ENCODE measurements around the gene C5. TPM values are rescaled to one million over a fixed set of nuclear protein-coding genes. Genes with fewer than 3 reads are reported as not detected.
"Not testable (repeated sequence)": the region's sequence is repeated elsewhere in the genome, so short reads cannot be mapped to it uniquely, and the experiment has no call there.

Gene C5
- 4.5 and 5.5 TPM in 2 replicates for total RNA-seq (ENCODE audit: low replicate concordance)

DNA sequence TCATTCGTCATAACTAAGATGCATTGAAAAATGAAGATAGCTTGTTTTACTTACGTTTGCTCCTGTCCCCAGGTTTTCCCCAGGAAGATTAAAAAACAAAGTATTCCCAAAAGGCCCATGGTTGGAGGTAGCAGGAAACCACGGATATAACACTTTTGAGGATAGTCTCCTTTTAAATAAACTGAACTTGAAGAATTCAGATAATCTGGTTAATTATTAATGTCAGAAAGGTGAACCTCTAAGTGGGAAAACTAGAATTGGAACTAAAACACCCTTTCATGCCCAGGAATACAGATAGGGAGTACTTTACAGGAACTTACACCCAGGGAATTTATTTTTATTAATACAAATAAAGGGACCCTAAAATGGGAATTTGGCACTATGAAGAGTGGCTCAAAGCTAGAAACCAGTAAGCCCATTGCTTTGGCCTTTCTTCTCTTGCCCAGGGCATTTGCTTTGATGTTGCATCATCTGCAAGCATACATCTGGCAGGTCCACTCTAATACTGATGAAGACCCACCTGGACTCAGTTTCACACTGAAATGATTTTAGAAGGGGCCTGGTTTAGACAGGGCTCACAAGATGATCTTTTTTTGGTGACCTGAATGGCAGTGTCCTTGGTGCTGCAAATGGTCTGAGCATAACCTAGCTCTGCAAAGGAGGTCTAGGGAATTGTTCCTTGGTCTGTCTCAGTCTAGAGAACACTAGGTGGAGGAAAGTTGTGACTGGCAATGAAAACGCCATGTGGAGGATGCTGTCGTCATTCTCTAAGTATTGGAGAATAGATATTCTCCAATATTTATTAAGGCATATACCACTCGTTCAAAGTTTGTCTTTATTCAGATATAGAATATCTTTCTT, at the start of gene C5:
Gene C5 (minus strand): TSS at position 148 of the 861 bp plus-strand sequence. CDS start 29 bp downstream, at position 119.
- DNase-seq (ENCODE audit: low spot score), result no peak
- Histone ChIP-seq H2AFZ (replicated peaks) (no peak within 1 kb of the TSS), H3K9ac (no peak within 1 kb of the TSS), H3K4me3 (no peak within 1 kb of the TSS), H3K27me3 (no peaks in the 10 kb centered on the region), H3K36me3 (no peaks in the 10 kb centered on the region), H3K79me2 (ENCODE audit: low read depth) (no peaks in the 10 kb centered on the region), H3K27ac (no peak within 1 kb of the TSS), H3K9me3 (ENCODE audit: low read depth) (no peaks in the 10 kb centered on the region), H3K4me1 (peaks cover 13% of the 10 kb centered on the region), H3F3A (ENCODE audit: low read depth) (peaks cover 13% of the 10 kb centered on the region), H4K20me1 (ENCODE audit: low read depth) (no peaks in the 10 kb centered on the region), H3K4me2 (no peak within 1 kb of the TSS)
- Mint-ChIP-seq H3K36me3 (peaks cover 8% of the 10 kb centered on the region), H3K27ac (no peak within 1 kb of the TSS), H3K9me3 (no peaks in the 10 kb centered on the region), H3K27me3 (ENCODE audit: insufficient read depth, low read depth) (peaks cover 3% of the 10 kb centered on the region), H3K4me1 (peaks cover 2% of the 10 kb centered on the region), H3K4me3 (no peak within 1 kb of the TSS)
- TF ChIP-seq, protein P1, sequence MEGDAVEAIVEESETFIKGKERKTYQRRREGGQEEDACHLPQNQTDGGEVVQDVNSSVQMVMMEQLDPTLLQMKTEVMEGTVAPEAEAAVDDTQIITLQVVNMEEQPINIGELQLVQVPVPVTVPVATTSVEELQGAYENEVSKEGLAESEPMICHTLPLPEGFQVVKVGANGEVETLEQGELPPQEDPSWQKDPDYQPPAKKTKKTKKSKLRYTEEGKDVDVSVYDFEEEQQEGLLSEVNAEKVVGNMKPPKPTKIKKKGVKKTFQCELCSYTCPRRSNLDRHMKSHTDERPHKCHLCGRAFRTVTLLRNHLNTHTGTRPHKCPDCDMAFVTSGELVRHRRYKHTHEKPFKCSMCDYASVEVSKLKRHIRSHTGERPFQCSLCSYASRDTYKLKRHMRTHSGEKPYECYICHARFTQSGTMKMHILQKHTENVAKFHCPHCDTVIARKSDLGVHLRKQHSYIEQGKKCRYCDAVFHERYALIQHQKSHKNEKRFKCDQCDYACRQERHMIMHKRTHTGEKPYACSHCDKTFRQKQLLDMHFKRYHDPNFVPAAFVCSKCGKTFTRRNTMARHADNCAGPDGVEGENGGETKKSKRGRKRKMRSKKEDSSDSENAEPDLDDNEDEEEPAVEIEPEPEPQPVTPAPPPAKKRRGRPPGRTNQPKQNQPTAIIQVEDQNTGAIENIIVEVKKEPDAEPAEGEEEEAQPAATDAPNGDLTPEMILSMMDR (IDR thresholded peaks at IDR 0.05), result no peak
- TF ChIP-seq EZH2 (IDR thresholded peaks at IDR 0.05) (no peak), EZH2phosphoT487 (IDR thresholded peaks at IDR 0.05) (no peak)

DNA sequence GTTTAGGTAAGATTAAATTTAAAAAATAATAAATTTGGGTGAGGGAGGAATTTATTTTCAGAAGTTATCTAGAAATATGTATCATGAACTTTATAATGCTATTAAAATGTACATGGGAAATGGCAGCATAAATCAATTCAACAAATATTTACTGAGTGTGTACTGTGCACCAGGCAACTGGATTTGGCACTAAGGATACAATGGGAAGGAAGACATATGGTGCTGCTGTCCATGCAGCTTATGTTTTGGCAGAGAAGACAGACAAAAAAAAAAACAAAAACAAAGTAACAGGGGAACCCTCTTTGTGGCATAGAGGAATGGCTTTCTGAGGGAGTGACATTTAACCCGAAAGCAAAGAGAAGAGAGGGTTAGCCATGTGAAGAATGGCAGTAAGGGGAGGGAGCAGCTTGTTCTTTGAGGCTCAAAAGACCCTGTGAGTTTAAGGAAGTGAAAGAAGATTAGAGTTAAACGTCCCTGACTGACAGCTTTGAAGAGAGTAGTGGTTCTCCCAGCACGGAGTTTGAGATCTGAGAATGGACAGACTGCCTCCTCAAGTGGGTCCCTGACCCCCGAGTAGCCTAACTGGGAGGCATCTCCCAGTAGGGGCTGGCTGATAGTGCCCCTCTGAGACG, 48.6 kb upstream of the C5 start:
- H3K9ac ChIP-seq, result no peak overlapping the region

DNA sequence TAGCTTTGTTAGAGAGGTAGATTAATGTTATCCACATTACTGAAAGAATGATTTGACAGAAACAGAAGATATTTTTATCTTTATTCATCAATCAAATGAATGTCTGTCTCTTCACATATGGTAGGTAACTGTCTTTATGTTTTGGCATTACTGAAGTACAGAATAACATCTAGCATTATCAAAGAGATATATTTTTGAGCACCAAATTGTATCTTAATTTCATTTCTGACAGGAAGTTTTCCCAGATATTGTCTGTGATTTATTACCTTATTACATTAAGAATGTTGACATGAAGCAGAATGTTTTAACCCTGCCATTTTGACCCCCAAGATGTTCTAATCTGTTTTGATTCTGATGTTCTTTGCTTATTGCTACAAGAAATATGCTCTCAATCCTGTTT, 45.0 kb upstream of the C5 start:
- H3K27me3 ChIP-seq, result no peaks in the 10 kb centered on the region
- no peak overlapping the region for H2AFZ ChIP-seq (replicated peaks)
- no peaks in the 10 kb centered on the region for H3K4me1 ChIP-seq
- H3K36me3 ChIP-seq, result peaks cover 15% of the 10 kb centered on the region
- Mint-ChIP-seq H3K27me3 (ENCODE audit: insufficient read depth, low read depth) (peaks cover 2% of the 10 kb centered on the region), H3K36me3 (peaks cover 34% of the 10 kb centered on the region), H3K4me1 (no peaks in the 10 kb centered on the region), H3K4me3 (no peak overlapping the region), H3K27ac (no peak overlapping the region), H3K9me3 (peaks cover 10% of the 10 kb centered on the region)
- H3K27ac ChIP-seq, result no peak overlapping the region
- no peaks in the 10 kb centered on the region for H3K79me2 ChIP-seq (ENCODE audit: low read depth)
- H3K4me3 ChIP-seq, result no peak overlapping the region
- no peak for TF ChIP-seq EZH2 (IDR thresholded peaks at IDR 0.05)
- TF ChIP-seq EZH2phosphoT487 (IDR thresholded peaks at IDR 0.05), result no peak
- TF ChIP-seq, protein P1 (IDR thresholded peaks at IDR 0.05), result no peak
- no peaks in the 10 kb centered on the region for H3F3A ChIP-seq (ENCODE audit: low read depth)
- no peaks in the 10 kb centered on the region for H4K20me1 ChIP-seq (ENCODE audit: low read depth)
- H3K9ac ChIP-seq, result no peak overlapping the region
- no peak overlapping the region for H3K4me2 ChIP-seq
- H3K9me3 ChIP-seq (ENCODE audit: low read depth), result no peaks in the 10 kb centered on the region
- DNase-seq (ENCODE audit: low spot score), result no peak

More for the DNA sequence above, 48.6 kb upstream of the C5 start:
- Histone ChIP-seq H3K79me2 (ENCODE audit: low read depth) (no peaks in the 10 kb centered on the region), H3K4me1 (no peaks in the 10 kb centered on the region), H3K36me3 (peaks cover 12% of the 10 kb centered on the region), H3K9me3 (ENCODE audit: low read depth) (no peaks in the 10 kb centered on the region), H4K20me1 (ENCODE audit: low read depth) (no peaks in the 10 kb centered on the region), H3F3A (ENCODE audit: low read depth) (no peaks in the 10 kb centered on the region), H3K27me3 (no peaks in the 10 kb centered on the region), H3K4me3 (no peak overlapping the region), H3K4me2 (no peak overlapping the region), H3K27ac (no peak overlapping the region), H2AFZ (replicated peaks) (no peak overlapping the region)
- Mint-ChIP-seq H3K27me3 (ENCODE audit: insufficient read depth, low read depth) (peaks cover 2% of the 10 kb centered on the region), H3K36me3 (peaks cover 44% of the 10 kb centered on the region), H3K9me3 (peaks cover 24% of the 10 kb centered on the region), H3K4me1 (no peaks in the 10 kb centered on the region), H3K4me3 (no peak overlapping the region), H3K27ac (no peak overlapping the region)
- TF ChIP-seq, protein P1 (IDR thresholded peaks at IDR 0.05), result no peak
- no peak for TF ChIP-seq EZH2phosphoT487 (IDR thresholded peaks at IDR 0.05)
- no peak for TF ChIP-seq EZH2 (IDR thresholded peaks at IDR 0.05)
- no peak for DNase-seq (ENCODE audit: low spot score)

DNA sequence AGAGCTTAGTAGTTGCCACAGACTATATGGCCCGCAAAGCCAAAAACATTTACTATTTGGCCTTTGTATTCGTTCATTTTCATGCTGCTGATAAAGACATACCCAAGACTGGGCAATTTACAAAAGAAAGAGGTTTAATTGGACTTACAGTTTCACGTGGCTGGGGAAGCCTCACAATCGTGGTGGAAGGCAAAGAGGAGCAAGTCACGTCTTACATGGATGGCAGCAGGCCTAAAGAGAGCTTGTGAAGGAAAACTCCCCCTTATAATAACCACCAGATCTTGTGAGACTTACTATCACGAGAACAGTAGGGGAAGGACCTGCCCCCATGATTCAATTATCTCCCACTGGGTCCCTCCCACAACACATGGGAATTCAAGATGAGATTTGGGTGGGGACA, 40.7 kb upstream of the C5 start:
- H3K36me3 ChIP-seq; H3F3A ChIP-seq (ENCODE audit: low read depth); H3K4me1 ChIP-seq; H4K20me1 ChIP-seq (ENCODE audit: low read depth); H3K4me2 ChIP-seq; H3K79me2 ChIP-seq (ENCODE audit: low read depth); H3K27me3 ChIP-seq; H3K9ac ChIP-seq; H3K27ac Mint-ChIP-seq; H3K9me3 Mint-ChIP-seq; H3K4me3 Mint-ChIP-seq; H3K27ac ChIP-seq; H3K4me3 ChIP-seq; DNase-seq (ENCODE audit: low spot score); H3K27me3 Mint-ChIP-seq (ENCODE audit: insufficient read depth, low read depth); H3K9me3 ChIP-seq (ENCODE audit: low read depth); H3K4me1 Mint-ChIP-seq; H2AFZ ChIP-seq (replicated peaks): not testable (repeated sequence)
- peaks cover 13% of the 10 kb centered on the region for H3K36me3 Mint-ChIP-seq
